ENCODE measurements around the gene RNU6-1. TPM values are rescaled to one million over a fixed set of nuclear protein-coding genes. Genes with fewer than 3 reads are reported as not detected.

Gene RNU6-1
- total RNA-seq, 1 donor from 2014 or later = not detected

GRCh38 chr15:67815036-67815592 is 24.7 kb downstream of the RNU6-1 start:
- H3K27me3 ChIP-seq (ENCODE audit: control insufficient read depth in 3 of 3, insufficient read depth in 3 of 3, low read length in 3 of 3) = peaks cover 24 to 38% (median 36%) of the 10 kb centered on the region in 3 donors
- H3K27ac ChIP-seq (ENCODE audit: low read depth, low read length) = no peak overlapping the region
- no peak overlapping the region for H3K4me3 ChIP-seq (ENCODE audit: low read length in 3 of 3)
- no peaks in the 10 kb centered on the region for H3K4me1 ChIP-seq (ENCODE audit: control insufficient read depth in 3 of 3, insufficient read depth in 3 of 3, low read length in 3 of 3)
- H3K9ac ChIP-seq (ENCODE audit: low read depth in 1 of 3, low read length in 3 of 3) = no peak overlapping the region
- H3K36me3 ChIP-seq (ENCODE audit: control insufficient read depth in 3 of 3, insufficient read depth in 3 of 3, low read length in 3 of 3) = peaks cover 0 to 3% (median 0%) of the 10 kb centered on the region in 3 donors
- no peaks in the 10 kb centered on the region for H3K9me3 ChIP-seq (ENCODE audit: control insufficient read depth in 3 of 3, low read length in 3 of 3)

GRCh38 chr15:67813104-67813634 is 26.7 kb downstream of the RNU6-1 start:
- Histone ChIP-seq H3K27ac (ENCODE audit: low read depth, low read length) (no peak overlapping the region), H3K36me3 (ENCODE audit: control insufficient read depth in 3 of 3, insufficient read depth in 3 of 3, low read length in 3 of 3) (peaks cover 0 to 3% (median 0%) of the 10 kb centered on the region in 3 donors), H3K27me3 (ENCODE audit: control insufficient read depth in 3 of 3, insufficient read depth in 3 of 3, low read length in 3 of 3) (peaks cover 7 to 21% (median 18%) of the 10 kb centered on the region in 3 donors), H3K4me3 (ENCODE audit: low read length in 3 of 3) (no peak overlapping the region), H3K9me3 (ENCODE audit: control insufficient read depth in 3 of 3, low read length in 3 of 3) (no peaks in the 10 kb centered on the region), H3K9ac (ENCODE audit: low read depth in 1 of 3, low read length in 3 of 3) (no peak overlapping the region), H3K4me1 (ENCODE audit: control insufficient read depth in 3 of 3, insufficient read depth in 3 of 3, low read length in 3 of 3) (no peaks in the 10 kb centered on the region)

GRCh38 chr15:67812241-67812644 is 27.6 kb downstream of the RNU6-1 start:
- H3K9ac ChIP-seq (ENCODE audit: low read depth in 1 of 3, low read length in 3 of 3) = no peak overlapping the region

GRCh38 chr15:67809866-67810265 is 30.0 kb downstream of the RNU6-1 start:
- no peak overlapping the region for H3K4me3 ChIP-seq (ENCODE audit: low read length in 3 of 3)
- peaks cover 4 to 10% (median 7%) of the 10 kb centered on the region in 3 donors for H3K27me3 ChIP-seq (ENCODE audit: control insufficient read depth in 3 of 3, insufficient read depth in 3 of 3, low read length in 3 of 3)
- H3K9me3 ChIP-seq (ENCODE audit: control insufficient read depth in 3 of 3, low read length in 3 of 3) = no peaks in the 10 kb centered on the region
- H3K4me1 ChIP-seq (ENCODE audit: control insufficient read depth in 3 of 3, insufficient read depth in 3 of 3, low read length in 3 of 3) = no peaks in the 10 kb centered on the region
- peaks cover 0 to 7% (median 2%) of the 10 kb centered on the region in 3 donors for H3K36me3 ChIP-seq (ENCODE audit: control insufficient read depth in 3 of 3, insufficient read depth in 3 of 3, low read length in 3 of 3)
- no peak overlapping the region for H3K27ac ChIP-seq (ENCODE audit: low read depth, low read length)
- H3K9ac ChIP-seq (ENCODE audit: low read depth in 1 of 3, low read length in 3 of 3) = no peak overlapping the region

More at GRCh38 chr15:67812241-67812644, 27.6 kb downstream of the RNU6-1 start:
- no peaks in the 10 kb centered on the region for H3K4me1 ChIP-seq (ENCODE audit: control insufficient read depth in 3 of 3, insufficient read depth in 3 of 3, low read length in 3 of 3)
- H3K9me3 ChIP-seq (ENCODE audit: control insufficient read depth in 3 of 3, low read length in 3 of 3) = no peaks in the 10 kb centered on the region
- peaks cover 4 to 13% (median 11%) of the 10 kb centered on the region in 3 donors for H3K27me3 ChIP-seq (ENCODE audit: control insufficient read depth in 3 of 3, insufficient read depth in 3 of 3, low read length in 3 of 3)
- no peak overlapping the region for H3K27ac ChIP-seq (ENCODE audit: low read depth, low read length)
- H3K4me3 ChIP-seq (ENCODE audit: low read length in 3 of 3) = no peak overlapping the region
- H3K36me3 ChIP-seq (ENCODE audit: control insufficient read depth in 3 of 3, insufficient read depth in 3 of 3, low read length in 3 of 3) = peaks cover 0 to 8% (median 2%) of the 10 kb centered on the region in 3 donors

GRCh38 chr15:67809441-67809840 is 30.4 kb downstream of the RNU6-1 start:
- Histone ChIP-seq H3K27me3 (ENCODE audit: control insufficient read depth in 3 of 3, insufficient read depth in 3 of 3, low read length in 3 of 3) (peaks cover 4 to 10% (median 7%) of the 10 kb centered on the region in 3 donors), H3K4me1 (ENCODE audit: control insufficient read depth in 3 of 3, insufficient read depth in 3 of 3, low read length in 3 of 3) (no peaks in the 10 kb centered on the region), H3K9me3 (ENCODE audit: control insufficient read depth in 3 of 3, low read length in 3 of 3) (no peaks in the 10 kb centered on the region), H3K9ac (ENCODE audit: low read depth in 1 of 3, low read length in 3 of 3) (no peak overlapping the region), H3K4me3 (ENCODE audit: low read length in 3 of 3) (no peak overlapping the region), H3K36me3 (ENCODE audit: control insufficient read depth in 3 of 3, insufficient read depth in 3 of 3, low read length in 3 of 3) (peaks cover 0 to 7% (median 2%) of the 10 kb centered on the region in 3 donors), H3K27ac (ENCODE audit: low read depth, low read length) (no peak overlapping the region)

- Histone ChIP-seq H3K4me3 (ENCODE audit: low read length in 3 of 3) (no peak overlapping the region), H3K9ac (ENCODE audit: low read depth in 1 of 3, low read length in 3 of 3) (no peak overlapping the region), H3K4me1 (ENCODE audit: control insufficient read depth in 3 of 3, insufficient read depth in 3 of 3, low read length in 3 of 3) (no peaks in the 10 kb centered on the region), H3K36me3 (ENCODE audit: control insufficient read depth in 3 of 3, insufficient read depth in 3 of 3, low read length in 3 of 3) (peaks cover 0 to 7% (median 2%) of the 10 kb centered on the region in 3 donors), H3K9me3 (ENCODE audit: control insufficient read depth in 3 of 3, low read length in 3 of 3) (no peaks in the 10 kb centered on the region), H3K27ac (ENCODE audit: low read depth, low read length) (no peak overlapping the region), H3K27me3 (ENCODE audit: control insufficient read depth in 3 of 3, insufficient read depth in 3 of 3, low read length in 3 of 3) (peaks cover 4 to 10% (median 7%) of the 10 kb centered on the region in 3 donors)
These were observed 31.0 kb downstream of the RNU6-1 start for GRCh38 chr15:67808821-67809220.

GRCh38 chr15:67807836-67808235 is 32.0 kb downstream of the RNU6-1 start:
- Histone ChIP-seq H3K9ac (ENCODE audit: low read depth in 1 of 3, low read length in 3 of 3) (no peak overlapping the region), H3K4me1 (ENCODE audit: control insufficient read depth in 3 of 3, insufficient read depth in 3 of 3, low read length in 3 of 3) (no peaks in the 10 kb centered on the region), H3K27me3 (ENCODE audit: control insufficient read depth in 3 of 3, insufficient read depth in 3 of 3, low read length in 3 of 3) (peaks cover 4 to 7% (median 7%) of the 10 kb centered on the region in 3 donors), H3K9me3 (ENCODE audit: control insufficient read depth in 3 of 3, low read length in 3 of 3) (no peaks in the 10 kb centered on the region), H3K27ac (ENCODE audit: low read depth, low read length) (no peak overlapping the region), H3K36me3 (ENCODE audit: control insufficient read depth in 3 of 3, insufficient read depth in 3 of 3, low read length in 3 of 3) (peaks cover 0 to 8% (median 2%) of the 10 kb centered on the region in 3 donors), H3K4me3 (ENCODE audit: low read length in 3 of 3) (no peak overlapping the region)

- peaks cover 0 to 11% (median 2%) of the 10 kb centered on the region in 3 donors for H3K36me3 ChIP-seq (ENCODE audit: control insufficient read depth in 3 of 3, insufficient read depth in 3 of 3, low read length in 3 of 3)
- H3K9ac ChIP-seq (ENCODE audit: low read depth in 1 of 3, low read length in 3 of 3) = no peak overlapping the region
- no peaks in the 10 kb centered on the region for H3K9me3 ChIP-seq (ENCODE audit: control insufficient read depth in 3 of 3, low read length in 3 of 3)
- no peak overlapping the region for H3K27ac ChIP-seq (ENCODE audit: low read depth, low read length)
- no peaks in the 10 kb centered on the region for H3K4me1 ChIP-seq (ENCODE audit: control insufficient read depth in 3 of 3, insufficient read depth in 3 of 3, low read length in 3 of 3)
- peaks cover 2 to 7% (median 4%) of the 10 kb centered on the region in 3 donors for H3K27me3 ChIP-seq (ENCODE audit: control insufficient read depth in 3 of 3, insufficient read depth in 3 of 3, low read length in 3 of 3)
- H3K4me3 ChIP-seq (ENCODE audit: low read length in 3 of 3) = no peak overlapping the region
These were observed 32.7 kb downstream of the RNU6-1 start for GRCh38 chr15:67807141-67807540.

GRCh38 chr15:67806536-67806935 is 33.3 kb downstream of the RNU6-1 start:
- Histone ChIP-seq H3K36me3 (ENCODE audit: control insufficient read depth in 3 of 3, insufficient read depth in 3 of 3, low read length in 3 of 3) (peaks cover 0 to 11% (median 2%) of the 10 kb centered on the region in 3 donors), H3K4me3 (ENCODE audit: low read length in 3 of 3) (no peak overlapping the region)

More at GRCh38 chr15:67806536-67806935, 33.3 kb downstream of the RNU6-1 start:
- Histone ChIP-seq H3K4me1 (ENCODE audit: control insufficient read depth in 3 of 3, insufficient read depth in 3 of 3, low read length in 3 of 3) (no peaks in the 10 kb centered on the region), H3K27me3 (ENCODE audit: control insufficient read depth in 3 of 3, insufficient read depth in 3 of 3, low read length in 3 of 3) (peaks cover 0 to 7% (median 0%) of the 10 kb centered on the region in 3 donors), H3K9me3 (ENCODE audit: control insufficient read depth in 3 of 3, low read length in 3 of 3) (no peaks in the 10 kb centered on the region), H3K9ac (ENCODE audit: low read depth in 1 of 3, low read length in 3 of 3) (no peak overlapping the region), H3K27ac (ENCODE audit: low read depth, low read length) (no peak overlapping the region)
